ENCODE results near the gene SNX5. TPM values are rescaled to one million over a fixed set of nuclear protein-coding genes. Genes with fewer than 3 reads are reported as not detected.

SNX5 gene
- total and polyA plus RNA-seq, 2 of the 13 experiments (the other 11 are each of a cell fraction or from before 2014, with no cell fraction given): 664 to 1,040 TPM

DNA sequence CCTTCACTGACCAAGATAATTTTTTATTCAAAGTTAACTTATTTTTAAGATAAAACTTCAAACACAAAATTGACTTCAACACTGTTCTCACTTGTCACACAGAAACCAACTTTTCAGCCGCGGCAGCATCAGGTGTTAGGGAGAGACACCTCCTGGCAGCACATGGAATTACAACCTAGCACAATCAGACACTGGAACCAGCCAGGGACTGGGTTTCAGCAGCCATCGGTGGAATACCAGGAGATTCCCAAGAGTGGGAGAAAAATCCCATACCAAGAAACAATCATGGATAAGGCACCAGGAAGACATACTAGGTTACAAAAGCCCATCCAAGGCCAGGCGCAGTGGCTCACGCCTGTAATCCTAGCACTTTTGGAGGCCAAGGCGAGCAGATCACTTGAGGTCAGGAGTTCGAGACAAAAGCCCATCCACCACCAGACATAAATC is 70.0 kb downstream of the SNX5 start (continued):
- peak; percentile 78; the same call in 1 of the 2 replicates for TF ChIP-seq HOXA5 (CRISPR knock-in tag; IDR thresholded peaks at IDR 0.05)
- TF ChIP-seq ZMAT3 (CRISPR knock-in tag; conservative IDR thresholded peaks at IDR 0.05): peak; percentile 73
- no peak for TF ChIP-seq MZF1 (CRISPR knock-in tag; IDR thresholded peaks at IDR 0.05; ENCODE audit: borderline replicate concordance)
- peak; percentile 77 for TF ChIP-seq ZNF547 (CRISPR knock-in tag; IDR thresholded peaks at IDR 0.05)
- peak; percentile 78; the same call in 1 of the 2 replicates for TF ChIP-seq ZSCAN9 (CRISPR knock-in tag; IDR thresholded peaks at IDR 0.05; ENCODE audit: borderline replicate concordance)
- no peak for TF ChIP-seq POLR2A (IDR thresholded peaks at IDR 0.05; ENCODE audit: insufficient read depth in 1 of 2, low read depth in 2 of 2, low read length in 2 of 2)
- TF ChIP-seq, protein P1, sequence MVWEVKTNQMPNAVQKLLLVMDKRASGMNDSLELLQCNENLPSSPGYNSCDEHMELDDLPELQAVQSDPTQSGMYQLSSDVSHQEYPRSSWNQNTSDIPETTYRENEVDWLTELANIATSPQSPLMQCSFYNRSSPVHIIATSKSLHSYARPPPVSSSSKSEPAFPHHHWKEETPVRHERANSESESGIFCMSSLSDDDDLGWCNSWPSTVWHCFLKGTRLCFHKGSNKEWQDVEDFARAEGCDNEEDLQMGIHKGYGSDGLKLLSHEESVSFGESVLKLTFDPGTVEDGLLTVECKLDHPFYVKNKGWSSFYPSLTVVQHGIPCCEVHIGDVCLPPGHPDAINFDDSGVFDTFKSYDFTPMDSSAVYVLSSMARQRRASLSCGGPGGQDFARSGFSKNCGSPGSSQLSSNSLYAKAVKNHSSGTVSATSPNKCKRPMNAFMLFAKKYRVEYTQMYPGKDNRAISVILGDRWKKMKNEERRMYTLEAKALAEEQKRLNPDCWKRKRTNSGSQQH (CRISPR knock-in tag; IDR thresholded peaks at IDR 0.05; ENCODE audit: low read depth): peak; percentile 36; the same call in 1 of the 2 replicates
- TF ChIP-seq SOX13 (IDR thresholded peaks at IDR 0.05): no peak
- peak in 1 of 2 experiments; percentile 56; a peak in 1 of 4 replicates for TF ChIP-seq SOX13 (CRISPR knock-in tag; conservative IDR thresholded peaks at IDR 0.05 in 1 of 2, IDR thresholded peaks at IDR 0.05 in 1 of 2)
- TF ChIP-seq SYNCRIP (IDR thresholded peaks at IDR 0.05; ENCODE audit: insufficient read depth, low read depth, low read length): no peak
- TF ChIP-seq HDAC2 (CRISPR knock-in tag; IDR thresholded peaks at IDR 0.05): peak; percentile 49; the same call in 1 of the 2 replicates
- no peak for TF ChIP-seq HNF1A (IDR thresholded peaks at IDR 0.05; ENCODE audit: low read depth)
- TF ChIP-seq HNF1A (CRISPR knock-in tag; IDR thresholded peaks at IDR 0.05; ENCODE audit: borderline replicate concordance): no peak
- no peak for TF ChIP-seq ZNF782 (CRISPR knock-in tag; IDR thresholded peaks at IDR 0.05; ENCODE audit: borderline replicate concordance)
- no peak for TF ChIP-seq ZXDC (CRISPR knock-in tag; IDR thresholded peaks at IDR 0.05)
- TF ChIP-seq DNMT3B (CRISPR knock-in tag; conservative IDR thresholded peaks at IDR 0.05): no peak
- peak; percentile 62; the same call in 1 of the 2 replicates for TF ChIP-seq MED1 (CRISPR knock-in tag; IDR thresholded peaks at IDR 0.05)
- TF ChIP-seq HMG20A (CRISPR knock-in tag; IDR thresholded peaks at IDR 0.05; ENCODE audit: borderline replicate concordance): peak; percentile 21; the same call in 1 of the 2 replicates
- no peak for TF ChIP-seq ZNF615 (CRISPR knock-in tag; IDR thresholded peaks at IDR 0.05; ENCODE audit: borderline replicate concordance)
- TF ChIP-seq PATZ1 (CRISPR knock-in tag; IDR thresholded peaks at IDR 0.05): no peak
- 0 out of 2 replicates have a peak, but pooled peaks have one; percentile 13 for TF ChIP-seq ZSCAN20 (CRISPR knock-in tag; IDR thresholded peaks at IDR 0.05; ENCODE audit: borderline replicate concordance)
